RWPE1 (cell line): ENCODE measurements around the gene TMOD3.

ENCODE experiments used
- CTCF ChIA-PET: fragments of 350-600 bp; sonication (Branson Sonifier 250); formaldehyde crosslinking; extraction: SDS; loops from one replicate; lab custom pipeline; 2021; lab: Yijun Ruan, JAX
- POLR2A ChIA-PET: fragments of 400-600 bp; formaldehyde crosslinking; extraction: SDS; loops from one replicate; lab custom pipeline; 2020; ENCODE audit warnings: antibody characterized with exemption; ENCODE audit not compliant: low non-redundant PET; lab: Yijun Ruan, JAX
- DNase-seq: peaks from one replicate; pipeline ENCODE4 v3.0.0; 2012; ENCODE audit warnings: low spot score
- H3K27ac ChIP-seq: fragments of 450-650 bp; 2 replicates; pipeline ENCODE4 v1.5.1; 2017
- TF ChIP-seq, protein P1 (sequence below): fragments of 450-650 bp; conservative IDR thresholded peaks from 2 replicates; pipeline ENCODE4 v1.5.1; 2017; ENCODE audit warnings: low read depth, mild to moderate bottlenecking

The TMOD3 gene

DNA sequence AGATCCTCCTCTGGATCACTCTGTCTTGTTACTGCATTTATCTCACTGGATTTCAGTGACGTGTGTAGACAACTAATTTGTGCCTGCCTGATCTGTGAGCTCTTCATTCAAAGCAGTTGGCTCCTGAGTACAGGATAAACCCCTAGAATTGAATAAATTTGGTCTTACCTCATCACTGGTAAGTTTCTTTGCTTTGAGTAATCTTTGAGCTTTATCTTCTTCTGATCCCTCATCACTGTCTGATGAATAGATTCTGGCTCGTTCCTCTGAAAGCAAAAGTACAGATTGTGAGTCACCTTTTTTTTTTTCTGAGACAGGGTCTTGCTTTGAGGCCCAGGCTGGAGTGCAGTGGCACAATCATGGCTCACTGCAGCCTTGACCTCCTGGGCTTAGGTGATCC is 117.7 kb downstream of the TMOD3 start:
- POLR2A ChIA-PET: no interaction called here
- TF ChIP-seq, protein P1, sequence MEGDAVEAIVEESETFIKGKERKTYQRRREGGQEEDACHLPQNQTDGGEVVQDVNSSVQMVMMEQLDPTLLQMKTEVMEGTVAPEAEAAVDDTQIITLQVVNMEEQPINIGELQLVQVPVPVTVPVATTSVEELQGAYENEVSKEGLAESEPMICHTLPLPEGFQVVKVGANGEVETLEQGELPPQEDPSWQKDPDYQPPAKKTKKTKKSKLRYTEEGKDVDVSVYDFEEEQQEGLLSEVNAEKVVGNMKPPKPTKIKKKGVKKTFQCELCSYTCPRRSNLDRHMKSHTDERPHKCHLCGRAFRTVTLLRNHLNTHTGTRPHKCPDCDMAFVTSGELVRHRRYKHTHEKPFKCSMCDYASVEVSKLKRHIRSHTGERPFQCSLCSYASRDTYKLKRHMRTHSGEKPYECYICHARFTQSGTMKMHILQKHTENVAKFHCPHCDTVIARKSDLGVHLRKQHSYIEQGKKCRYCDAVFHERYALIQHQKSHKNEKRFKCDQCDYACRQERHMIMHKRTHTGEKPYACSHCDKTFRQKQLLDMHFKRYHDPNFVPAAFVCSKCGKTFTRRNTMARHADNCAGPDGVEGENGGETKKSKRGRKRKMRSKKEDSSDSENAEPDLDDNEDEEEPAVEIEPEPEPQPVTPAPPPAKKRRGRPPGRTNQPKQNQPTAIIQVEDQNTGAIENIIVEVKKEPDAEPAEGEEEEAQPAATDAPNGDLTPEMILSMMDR: no peak
- H3K27ac ChIP-seq: no peak overlapping the region
- no peak for DNase-seq
- CTCF ChIA-PET: no interaction called here

- CTCF ChIA-PET: no interaction called here
- TF ChIP-seq, protein P1: no peak
- no peak for DNase-seq
- no peak overlapping the region for H3K27ac ChIP-seq
- POLR2A ChIA-PET: no interaction called here
Observed at GRCh38 chr15:51952805-51953204, 123.4 kb downstream of the TMOD3 start.

GRCh38 chr15:51955504-51955903 is 126.1 kb downstream of the TMOD3 start:
- no peak for DNase-seq
- ChIA-PET CTCF (interaction anchor here (0.6 kb wide), 1 partner anchor 1264 kb away, joined by 3 read pairs; no protein-coding TSS in a partner anchor), POLR2A (interaction anchor here (0.7 kb wide), 1 partner anchor 254 kb away, joined by 10 read pairs; no protein-coding TSS in a partner anchor)

More at GRCh38 chr15:51955504-51955903, 126.1 kb downstream of the TMOD3 start:
- TF ChIP-seq, protein P1: no peak
- no peak overlapping the region for H3K27ac ChIP-seq
